Chondrocyte (in vitro differentiated cells): ENCODE measurements around the gene MGAT4C. TPM values are rescaled to one million over a fixed set of nuclear protein-coding genes. Genes with fewer than 3 reads are reported as not detected.

Source experiments
- DNase-seq: peaks from one replicate; pipeline ENCODE4 v3.0.0; 2021; ENCODE audit warnings: mixed read lengths, low spot score
- H3K27ac Mint-ChIP-seq: one replicate; pipeline ENCODE4 v1.8.0; 2021; ENCODE audit warnings: mild to moderate bottlenecking, moderate library complexity, mixed read lengths; ENCODE audit not compliant: unreplicated experiment
- H3K27me3 Mint-ChIP-seq: 2 replicates; pipeline ENCODE4 v1.8.0; 2021; ENCODE audit warnings: low read depth, mixed read lengths
- H3K36me3 Mint-ChIP-seq: 2 replicates; pipeline ENCODE4 v1.8.0; 2021; ENCODE audit warnings: low read depth, mixed read lengths
- H3K4me1 Mint-ChIP-seq: 2 replicates; pipeline ENCODE4 v1.8.0; 2021; ENCODE audit warnings: low read depth, mild to moderate bottlenecking, mixed read lengths
- H3K4me3 Mint-ChIP-seq: one replicate; pipeline ENCODE4 v1.8.0; 2021; ENCODE audit warnings: mild to moderate bottlenecking, moderate library complexity, mixed read lengths; ENCODE audit not compliant: unreplicated experiment
- H3K9me3 Mint-ChIP-seq: 2 replicates; pipeline ENCODE4 v1.8.0; 2021; ENCODE audit warnings: low read depth, mixed read lengths
- total RNA-seq: library from RNA; stranded (reverse); gene quantifications from 3 replicates; pipeline ENCODE4 v1.2.1, GENCODE V29; 2021
- TF ChIP-seq, protein P1 (sequence below): fragments of 200-600 bp; sonication (generic); IDR thresholded peaks from 2 replicates; pipeline ENCODE4 v1.5.0; 2021; ENCODE audit warnings: antibody characterized with exemption, mild to moderate bottlenecking, moderate library complexity

The MGAT4C gene
- total RNA-seq, 1 donor from 2014 or later, result 0.30 TPM

- Mint-ChIP-seq H3K36me3 (no peaks in the 10 kb centered on the region), H3K9me3 (no peaks in the 10 kb centered on the region), H3K27me3 (peaks cover 2% of the 10 kb centered on the region), H3K27ac (no peak overlapping the region), H3K4me3 (no peak overlapping the region), H3K4me1 (no peaks in the 10 kb centered on the region)
- no peak for DNase-seq
- TF ChIP-seq, protein P1, sequence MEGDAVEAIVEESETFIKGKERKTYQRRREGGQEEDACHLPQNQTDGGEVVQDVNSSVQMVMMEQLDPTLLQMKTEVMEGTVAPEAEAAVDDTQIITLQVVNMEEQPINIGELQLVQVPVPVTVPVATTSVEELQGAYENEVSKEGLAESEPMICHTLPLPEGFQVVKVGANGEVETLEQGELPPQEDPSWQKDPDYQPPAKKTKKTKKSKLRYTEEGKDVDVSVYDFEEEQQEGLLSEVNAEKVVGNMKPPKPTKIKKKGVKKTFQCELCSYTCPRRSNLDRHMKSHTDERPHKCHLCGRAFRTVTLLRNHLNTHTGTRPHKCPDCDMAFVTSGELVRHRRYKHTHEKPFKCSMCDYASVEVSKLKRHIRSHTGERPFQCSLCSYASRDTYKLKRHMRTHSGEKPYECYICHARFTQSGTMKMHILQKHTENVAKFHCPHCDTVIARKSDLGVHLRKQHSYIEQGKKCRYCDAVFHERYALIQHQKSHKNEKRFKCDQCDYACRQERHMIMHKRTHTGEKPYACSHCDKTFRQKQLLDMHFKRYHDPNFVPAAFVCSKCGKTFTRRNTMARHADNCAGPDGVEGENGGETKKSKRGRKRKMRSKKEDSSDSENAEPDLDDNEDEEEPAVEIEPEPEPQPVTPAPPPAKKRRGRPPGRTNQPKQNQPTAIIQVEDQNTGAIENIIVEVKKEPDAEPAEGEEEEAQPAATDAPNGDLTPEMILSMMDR, result no peak
Measured at GRCh38 chr12:86170051-86170450, 86.1 kb downstream of the MGAT4C start.

GRCh38 chr12:86158956-86159355 lies 97.2 kb downstream of the MGAT4C start:
- no peak overlapping the region for H3K4me3 Mint-ChIP-seq
- no peaks in the 10 kb centered on the region for H3K27me3 Mint-ChIP-seq
- no peak overlapping the region for H3K27ac Mint-ChIP-seq
- TF ChIP-seq, protein P1, result no peak
- no peak for DNase-seq
- no peaks in the 10 kb centered on the region for H3K36me3 Mint-ChIP-seq
- H3K9me3 Mint-ChIP-seq, result peaks cover 6% of the 10 kb centered on the region
- H3K4me1 Mint-ChIP-seq, result no peaks in the 10 kb centered on the region

- TF ChIP-seq, protein P1, result no peak
- no peak for DNase-seq
- no peak overlapping the region for H3K27ac Mint-ChIP-seq
- no peaks in the 10 kb centered on the region for H3K4me1 Mint-ChIP-seq
- no peak overlapping the region for H3K4me3 Mint-ChIP-seq
- H3K9me3 Mint-ChIP-seq, result no peaks in the 10 kb centered on the region
- no peaks in the 10 kb centered on the region for H3K27me3 Mint-ChIP-seq
- H3K36me3 Mint-ChIP-seq, result no peaks in the 10 kb centered on the region
Measured at GRCh38 chr12:86154620-86155019, 101.6 kb downstream of the MGAT4C start.

GRCh38 chr12:86148612-86149011 lies 107.6 kb downstream of the MGAT4C start:
- no peaks in the 10 kb centered on the region for H3K9me3 Mint-ChIP-seq
- no peak overlapping the region for H3K27ac Mint-ChIP-seq
- no peaks in the 10 kb centered on the region for H3K27me3 Mint-ChIP-seq
- no peak for DNase-seq
- TF ChIP-seq, protein P1, result no peak
- no peaks in the 10 kb centered on the region for H3K4me1 Mint-ChIP-seq
- no peaks in the 10 kb centered on the region for H3K36me3 Mint-ChIP-seq
- H3K4me3 Mint-ChIP-seq, result no peak overlapping the region

DNA sequence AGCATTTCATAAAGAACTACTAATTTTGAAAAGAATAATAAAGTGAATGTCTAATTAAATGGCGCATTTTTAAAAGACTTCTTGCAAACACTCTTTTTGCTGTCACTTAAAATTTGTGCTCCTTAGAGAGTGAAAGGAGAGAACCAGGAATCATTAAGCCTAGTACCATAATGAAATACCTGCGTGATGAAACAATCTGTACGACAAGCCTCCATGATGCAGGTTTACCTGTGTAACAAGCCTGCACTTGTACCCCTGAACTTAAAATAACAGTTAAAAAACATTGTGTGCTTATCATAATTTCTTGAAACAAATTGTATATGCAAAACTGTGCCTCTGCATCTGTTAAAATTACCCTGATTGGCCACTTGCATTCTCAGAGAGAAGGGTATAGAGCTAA lies 108.1 kb downstream of the MGAT4C start:
- Mint-ChIP-seq H3K36me3 (no peaks in the 10 kb centered on the region), H3K9me3 (no peaks in the 10 kb centered on the region), H3K27ac (no peak overlapping the region)

More for the DNA sequence above, 108.1 kb downstream of the MGAT4C start:
- Mint-ChIP-seq H3K4me1 (no peaks in the 10 kb centered on the region), H3K27me3 (no peaks in the 10 kb centered on the region), H3K4me3 (no peak overlapping the region)
- TF ChIP-seq, protein P1, result no peak
- no peak for DNase-seq
